ENCODE results near the gene SYAP1.

SYAP1 gene

GRCh38 chrX:16727637-16728036 lies 8.2 kb downstream of the SYAP1 start:
- H3K4me3 ChIP-seq (ENCODE audit: low read length) = no peak overlapping the region
- DNase-seq (ENCODE audit: low read depth) = no peak
- TF ChIP-seq CTCF (conservative IDR thresholded peaks at IDR 0.05; ENCODE audit: low read length) = no peak

- no peak overlapping the region for H3K4me3 ChIP-seq (ENCODE audit: low read length)
These were observed 11.0 kb downstream of the SYAP1 start for GRCh38 chrX:16730450-16730849.

GRCh38 chrX:16733013-16733412 lies 13.6 kb downstream of the SYAP1 start:
- no peak for TF ChIP-seq CTCF (conservative IDR thresholded peaks at IDR 0.05; ENCODE audit: low read length)
- no peak for DNase-seq (ENCODE audit: low read depth)

More at GRCh38 chrX:16730450-16730849, 11.0 kb downstream of the SYAP1 start:
- no peak for TF ChIP-seq CTCF (conservative IDR thresholded peaks at IDR 0.05; ENCODE audit: low read length)
- DNase-seq (ENCODE audit: low read depth) = no peak

GRCh38 chrX:16737024-16737423 lies 17.6 kb downstream of the SYAP1 start:
- TF ChIP-seq CTCF (conservative IDR thresholded peaks at IDR 0.05; ENCODE audit: low read length) = no peak
- no peak for DNase-seq (ENCODE audit: low read depth)
- H3K4me3 ChIP-seq (ENCODE audit: low read length) = no peak overlapping the region

More at GRCh38 chrX:16733013-16733412, 13.6 kb downstream of the SYAP1 start:
- H3K4me3 ChIP-seq (ENCODE audit: low read length) = no peak overlapping the region

- peak; percentile 8 for DNase-seq (ENCODE audit: low read depth)
- no peak for TF ChIP-seq CTCF (conservative IDR thresholded peaks at IDR 0.05; ENCODE audit: low read length)
- no peak overlapping the region for H3K4me3 ChIP-seq (ENCODE audit: low read length)
These were observed 20.2 kb downstream of the SYAP1 start for GRCh38 chrX:16739574-16739973.

GRCh38 chrX:16743604-16744325 lies 24.4 kb downstream of the SYAP1 start:
- peak; percentile 49 for TF ChIP-seq CTCF (conservative IDR thresholded peaks at IDR 0.05; ENCODE audit: low read length)
- H3K4me3 ChIP-seq (ENCODE audit: low read length) = no peak overlapping the region
- peak; percentile 62 for DNase-seq (ENCODE audit: low read depth)

- no peak for TF ChIP-seq CTCF (conservative IDR thresholded peaks at IDR 0.05; ENCODE audit: low read length)
- no peak for DNase-seq (ENCODE audit: low read depth)
- H3K4me3 ChIP-seq (ENCODE audit: low read length) = no peak overlapping the region
These were observed 25.7 kb downstream of the SYAP1 start for GRCh38 chrX:16745102-16745501.
